Tibial artery (tissue), 4 donors: ENCODE measurements around the gene RASGRP3.

ENCODE experiments used
- DNase-seq, 2 donors: peaks; one replicate each; pipeline ENCODE4 v3.0.0-alpha.2; 2019
- H3K27ac ChIP-seq, 2 donors: fragments of 200-600 bp; sonication (generic) in 1 of 2; 1 replicate in 1 of 2; 2 replicates in 1 of 2; pipeline ENCODE4 v1.5.1; 2018 to 2019; ENCODE audit warnings: mild to moderate bottlenecking in 1 of 2
- H3K27me3 ChIP-seq, 2 donors: fragments of 200-600 bp; sonication (generic) in 1 of 2; one replicate each; pipeline versions ENCODE4 v1.5.1 to v1.6.0; 2016 to 2019
- H3K36me3 ChIP-seq, 3 donors: fragments of 200-600 bp; sonication (generic) in 2 of 3; one replicate each; pipeline ENCODE4 v1.5.1; 2016 to 2019; ENCODE audit warnings: mild to moderate bottlenecking in 2 of 3
- H3K4me1 ChIP-seq, 4 donors: fragments of 200-600 bp; sonication (generic) in 2 of 4; 1 replicate in 3 of 4; 2 replicates in 1 of 4; pipeline ENCODE4 v1.5.1; 2016 to 2019
- H3K4me3 ChIP-seq, 2 donors: fragments of 200-600 bp; sonication (generic) in 1 of 2; 1 replicate in 1 of 2; 2 replicates in 1 of 2; pipeline ENCODE4 v1.5.1; 2018 to 2019; ENCODE audit warnings: mild to moderate bottlenecking in 2 of 2
- H3K9me3 ChIP-seq, 3 donors: fragments of 200-600 bp; sonication (generic) in 1 of 3; one replicate each; pipeline ENCODE4 v1.5.1; 2016 to 2019
- CTCF ChIP-seq, 2 experiments: fragments of 200-600 bp in 1 of 2; fragments of 450-650 bp in 1 of 2; IDR thresholded peaks; one replicate each; pipeline ENCODE4 v1.5.1; 2017 to 2019; ENCODE audit warnings: antibody characterized with exemption in 2 of 2, mild to moderate bottlenecking in 1 of 2, moderate library complexity in 1 of 2
- intact Hi-C: fragments of 100-400 bp; cut with DNase I; formaldehyde crosslinking; loops from one replicate; pipeline ENCODE4 v1.15.0; 2023; ENCODE audit warnings: low total_unique reads

Gene RASGRP3

GRCh38 chr2:33433279-33434235 is 42.9 kb upstream of the RASGRP3 start:
- H3K9me3 ChIP-seq: no peaks in the 10 kb centered on the region
- peaks cover 0 to 48% (median 18%) of the 10 kb centered on the region in 4 donors for H3K4me1 ChIP-seq
- no peaks in the 10 kb centered on the region for H3K36me3 ChIP-seq
- no peak for TF ChIP-seq CTCF (IDR thresholded peaks at IDR 0.05)
- H3K27me3 ChIP-seq: no peaks in the 10 kb centered on the region
- DNase-seq: peak in 1 of 2 donors; percentile 43
- intact Hi-C loops: loop anchor here (10.0 kb wide), 1 partner anchor 659 kb away; no protein-coding TSS in a partner anchor
- no peak overlapping the region for H3K4me3 ChIP-seq
- peak overlapping the region; percentile 58 to 62 for H3K27ac ChIP-seq

GRCh38 chr2:33435518-33435917 is 40.9 kb upstream of the RASGRP3 start:
- no peaks in the 10 kb centered on the region for H3K27me3 ChIP-seq
- intact Hi-C loops: loop anchor here (10.0 kb wide), 1 partner anchor 661 kb away; no protein-coding TSS in a partner anchor
- H3K9me3 ChIP-seq: no peaks in the 10 kb centered on the region
- TF ChIP-seq CTCF (IDR thresholded peaks at IDR 0.05): no peak
- H3K36me3 ChIP-seq: no peaks in the 10 kb centered on the region
- DNase-seq: no peak
- H3K27ac ChIP-seq: no peak overlapping the region
- peaks cover 0 to 48% (median 18%) of the 10 kb centered on the region in 4 donors for H3K4me1 ChIP-seq
- H3K4me3 ChIP-seq: no peak overlapping the region

GRCh38 chr2:33436083-33436482 is 40.4 kb upstream of the RASGRP3 start:
- intact Hi-C loops: loop anchor here (10.0 kb wide), 1 partner anchor 661 kb away; no protein-coding TSS in a partner anchor
- no peaks in the 10 kb centered on the region for H3K27me3 ChIP-seq
- no peaks in the 10 kb centered on the region for H3K36me3 ChIP-seq
- no peak overlapping the region for H3K4me3 ChIP-seq
- H3K9me3 ChIP-seq: no peaks in the 10 kb centered on the region
- H3K4me1 ChIP-seq: peaks cover 0 to 52% (median 18%) of the 10 kb centered on the region in 4 donors
- H3K27ac ChIP-seq: no peak overlapping the region
- TF ChIP-seq CTCF (IDR thresholded peaks at IDR 0.05): no peak
- DNase-seq: no peak

GRCh38 chr2:33437297-33437696 is 39.2 kb upstream of the RASGRP3 start:
- no peak for DNase-seq
- Histone ChIP-seq H3K4me3 (no peak overlapping the region), H3K9me3 (no peaks in the 10 kb centered on the region), H3K27me3 (no peaks in the 10 kb centered on the region), H3K36me3 (no peaks in the 10 kb centered on the region), H3K4me1 (peaks cover 0 to 51% (median 18%) of the 10 kb centered on the region in 4 donors), H3K27ac (peak overlapping the region; percentile 56 to 64)
- intact Hi-C loops: loop anchor here (10.0 kb wide), 1 partner anchor 662 kb away; no protein-coding TSS in a partner anchor
- no peak for TF ChIP-seq CTCF (IDR thresholded peaks at IDR 0.05)

- intact Hi-C loops: loop anchor here (10.0 kb wide), 1 partner anchor 663 kb away; no protein-coding TSS in a partner anchor
Measured at GRCh38 chr2:33437815-33438214, 38.6 kb upstream of the RASGRP3 start.

More at GRCh38 chr2:33437815-33438214, 38.6 kb upstream of the RASGRP3 start:
- no peaks in the 10 kb centered on the region for H3K36me3 ChIP-seq
- no peaks in the 10 kb centered on the region for H3K9me3 ChIP-seq
- H3K4me3 ChIP-seq: no peak overlapping the region
- TF ChIP-seq CTCF (IDR thresholded peaks at IDR 0.05): no peak
- no peaks in the 10 kb centered on the region for H3K27me3 ChIP-seq
- no peak for DNase-seq
- peak overlapping the region; percentile 56 to 64 for H3K27ac ChIP-seq
- H3K4me1 ChIP-seq: peaks cover 0 to 46% (median 16%) of the 10 kb centered on the region in 4 donors
